Retinal pigment epithelial cell (primary cell): Measurements from ENCODE around the gene SLC25A10.

Experiments
- DNase-seq: peaks from one replicate; pipeline ENCODE4 v3.0.0-alpha.2; 2010; ENCODE audit warnings: low read depth
- H3K4me3 ChIP-seq: 2 replicates; pipeline ENCODE4 v1.5.1; 2011; ENCODE audit warnings: mild to moderate bottlenecking, low read length, control low read depth, moderate library complexity
- CTCF ChIP-seq: conservative IDR thresholded peaks from 2 replicates; pipeline ENCODE4 v1.5.1; 2011; ENCODE audit warnings: low read depth, low read length, control low read depth, inconsistent platforms

SLC25A10 gene

GRCh38 chr17:81727324-81728031 is 15.4 kb downstream of the SLC25A10 start:
- TF ChIP-seq CTCF = no peak
- no peak overlapping the region for H3K4me3 ChIP-seq
- no peak for DNase-seq

GRCh38 chr17:81733507-81734404 is 21.7 kb downstream of the SLC25A10 start:
- DNase-seq = no peak
- TF ChIP-seq CTCF = peak; percentile 92

DNA sequence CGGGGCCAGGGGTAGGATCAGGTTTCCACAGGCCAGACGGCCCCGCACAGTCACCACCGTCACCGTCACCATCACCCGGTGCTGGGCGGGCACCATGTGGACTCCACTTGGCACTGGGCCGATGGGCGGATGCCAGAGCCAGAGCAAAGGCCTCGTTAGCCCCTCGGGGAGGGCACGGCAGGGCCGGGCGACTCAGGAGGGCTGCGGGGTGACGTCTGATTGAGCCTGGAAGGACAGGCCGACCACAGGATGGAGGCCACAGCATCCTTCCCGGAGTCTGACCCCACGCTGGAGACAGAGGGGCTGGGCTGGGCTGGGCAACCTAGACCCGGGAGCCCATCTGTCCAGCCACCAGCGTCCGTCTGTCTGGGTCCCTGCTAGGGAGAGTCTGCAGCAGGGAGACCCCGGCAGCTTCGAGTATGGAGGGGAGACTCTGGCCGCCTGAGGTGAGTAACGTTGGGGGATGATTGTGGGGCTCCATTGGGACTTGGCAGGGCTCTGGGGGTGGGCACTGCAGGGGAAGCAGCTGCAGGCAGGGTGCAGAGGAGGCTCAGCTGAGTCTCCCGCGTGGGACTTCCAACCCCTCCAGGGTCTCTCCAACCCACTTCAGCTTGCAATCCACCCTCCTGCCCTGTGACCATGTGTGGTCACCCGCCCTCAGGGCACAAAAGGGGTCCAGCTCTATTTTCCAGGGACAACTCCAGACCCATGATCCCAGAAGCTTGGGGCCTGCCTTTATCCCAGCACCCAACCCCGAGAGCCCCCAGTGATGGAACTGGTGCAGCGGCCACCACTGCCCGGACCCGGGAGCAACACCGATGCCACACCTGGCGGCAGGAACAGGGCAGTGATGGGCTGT is 22.6 kb downstream of the SLC25A10 start:
- no peak for DNase-seq
- TF ChIP-seq CTCF = no peak
- no peak overlapping the region for H3K4me3 ChIP-seq

More at GRCh38 chr17:81733507-81734404, 21.7 kb downstream of the SLC25A10 start:
- H3K4me3 ChIP-seq = no peak overlapping the region

GRCh38 chr17:81735264-81736102 is 23.4 kb downstream of the SLC25A10 start:
- no peak for TF ChIP-seq CTCF
- no peak overlapping the region for H3K4me3 ChIP-seq
- no peak for DNase-seq

- DNase-seq = no peak
- no peak for TF ChIP-seq CTCF
- H3K4me3 ChIP-seq = no peak overlapping the region
Measured at GRCh38 chr17:81737947-81738800, 26.1 kb downstream of the SLC25A10 start.
